Sigmoid colon (tissue), 7 donors: Measurements from ENCODE around the gene MVB12B. TPM values are rescaled to one million over a fixed set of nuclear protein-coding genes. Genes with fewer than 3 reads are reported as not detected.

Source experiments
- DNase-seq: peaks from one replicate; pipeline ENCODE4 v3.0.0-alpha.2; 2019
- H3K27ac ChIP-seq, 4 donors: fragments of 200-600 bp; sonication (generic); one replicate each; pipeline ENCODE4 v1.5.1; 2016 to 2019; ENCODE audit warnings: mild to moderate bottlenecking in 1 of 4
- H3K27me3 ChIP-seq, 3 donors: fragments of 200-600 bp; sonication (generic); one replicate each; pipeline ENCODE4 v1.5.1; 2019; ENCODE audit warnings: mild to moderate bottlenecking in 1 of 3
- H3K36me3 ChIP-seq, 4 donors: fragments of 200-600 bp; sonication (generic); one replicate each; pipeline ENCODE4 v1.5.1; 2016 to 2019
- H3K4me1 ChIP-seq, 4 donors: fragments of 200-600 bp; sonication (generic); one replicate each; pipeline ENCODE4 v1.5.1; 2017 to 2019
- H3K4me3 ChIP-seq, 4 donors: fragments of 200-600 bp; sonication (generic); one replicate each; pipeline ENCODE4 v1.5.1; 2017 to 2019; ENCODE audit warnings: mild to moderate bottlenecking in 2 of 4, moderate library complexity in 1 of 4
- H3K9me3 ChIP-seq, 4 donors: fragments of 200-600 bp in 3 of 4; sonication (generic) in 3 of 4; one replicate each; pipeline versions ENCODE4 v1.5.1 to v1.6.1; 2013 to 2019
- CTCF ChIP-seq, 4 experiments: fragments of 450-650 bp in 3 of 4; fragments of 200-600 bp in 1 of 4; IDR thresholded peaks; one replicate each; pipeline ENCODE4 v1.5.1; 2016 to 2019; ENCODE audit warnings: antibody characterized with exemption in 4 of 4, mild to moderate bottlenecking in 3 of 4, moderate library complexity in 2 of 4
- EP300 ChIP-seq, 4 donors: sonication (generic); formaldehyde crosslinking; IDR thresholded peaks; one replicate each; pipeline ENCODE4 v1.6.1; 2017; ENCODE audit warnings: antibody characterized with exemption in 4 of 4
- POLR2A ChIP-seq, 2 donors: fragments of 450-650 bp; IDR thresholded peaks; one replicate each; pipeline ENCODE4 v1.6.1; 2016; ENCODE audit warnings: antibody characterized with exemption in 2 of 2, mild to moderate bottlenecking in 2 of 2, moderate library complexity in 2 of 2
- POLR2AphosphoS5 ChIP-seq, 4 donors: sonication (generic); formaldehyde crosslinking; IDR thresholded peaks; one replicate each; pipeline ENCODE4 v1.6.1; 2017; ENCODE audit warnings: antibody characterized with exemption in 4 of 4
- WGBS, 2 donors: extraction: QIAGEN DNeasy Blood & Tissue Kit; methylation state at CpG; one replicate each; pipeline ENCODE4 v1.1.7; 2013; 5-methylcytosine and 5-hydroxymethylcytosine counted together
- intact Hi-C: fragments of 100-400 bp; cut with DNase I; formaldehyde crosslinking; loops from one replicate; pipeline ENCODE4 v1.15.1; 2023
- polyA plus RNA-seq, 3 donors: library from polyadenylated mRNA; stranded (reverse); fragments of 200-250 nt; gene quantifications; one replicate each; pipeline ENCODE4 v1.2.3, GENCODE V29; 2013
- total RNA-seq, 4 donors: library from RNA; depleted of rRNA; stranded (reverse); fragments of >200 nt; gene quantifications; one replicate each; pipeline ENCODE4 v1.1.0, GENCODE V29; 2016
- donor health status: healthy with polysubstance abuse.
- donor health status: Bipolar disorder and iron deficiency.
- donor health status: healthy.

MVB12B gene
- total and polyA plus RNA-seq, 7 donors: 5.1 to 14.4 (median 12.2) TPM

- 43 to 61% methylated on average over 4 of the region's 4 CpGs for WGBS, 2 donors
- no peak for DNase-seq
- Histone ChIP-seq H3K9me3 (peaks cover 0 to 4% (median 1%) of the 10 kb centered on the region in 4 donors), H3K27me3 (no peaks in the 10 kb centered on the region), H3K36me3 (no peaks in the 10 kb centered on the region), H3K4me1 (no peaks in the 10 kb centered on the region), H3K27ac (no peak overlapping the region), H3K4me3 (no peak overlapping the region)
- intact Hi-C loops: no loop called here
- TF ChIP-seq EP300 (IDR thresholded peaks at IDR 0.05) (no peak), POLR2A (IDR thresholded peaks at IDR 0.05) (no peak), POLR2AphosphoS5 (IDR thresholded peaks at IDR 0.05) (no peak)
Measured at GRCh38 chr9:126320158-126320922, 6.3 kb upstream of the MVB12B start.

DNA sequence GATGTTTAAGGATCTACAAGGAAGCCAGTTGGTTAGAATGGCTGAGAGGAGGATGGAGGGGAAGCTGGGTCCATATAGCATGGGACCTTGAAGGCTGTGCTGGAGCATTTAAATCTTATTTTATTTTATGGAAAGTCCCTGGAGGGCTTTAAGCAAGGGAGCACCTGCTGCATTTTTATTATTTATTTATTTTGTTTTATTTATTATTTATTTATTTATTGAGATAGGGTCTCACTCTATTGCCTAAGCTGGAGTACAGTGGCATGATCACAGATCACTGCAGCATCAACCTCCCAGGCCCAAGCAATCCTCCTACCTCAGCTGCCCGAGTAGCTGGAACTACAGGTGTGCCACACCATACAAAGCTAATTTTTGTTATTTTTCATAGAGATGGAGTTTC lies 4.9 kb upstream of the MVB12B start:
- Histone ChIP-seq H3K27me3 (no peaks in the 10 kb centered on the region), H3K9me3 (peaks cover 0 to 4% (median 1%) of the 10 kb centered on the region in 4 donors), H3K4me3 (no peak overlapping the region), H3K4me1 (peaks cover 0 to 9% (median 6%) of the 10 kb centered on the region in 4 donors), H3K27ac (no peak overlapping the region), H3K36me3 (no peaks in the 10 kb centered on the region)
- intact Hi-C loops: no loop called here
- no peak for DNase-seq
- TF ChIP-seq CTCF (IDR thresholded peaks at IDR 0.05): no peak
- TF ChIP-seq POLR2AphosphoS5 (IDR thresholded peaks at IDR 0.05): no peak
- no peak for TF ChIP-seq EP300 (IDR thresholded peaks at IDR 0.05)
- no peak for TF ChIP-seq POLR2A (IDR thresholded peaks at IDR 0.05)
- WGBS, 2 donors: 90 to 94% methylated on average over 1 of the region's 1 CpG

DNA sequence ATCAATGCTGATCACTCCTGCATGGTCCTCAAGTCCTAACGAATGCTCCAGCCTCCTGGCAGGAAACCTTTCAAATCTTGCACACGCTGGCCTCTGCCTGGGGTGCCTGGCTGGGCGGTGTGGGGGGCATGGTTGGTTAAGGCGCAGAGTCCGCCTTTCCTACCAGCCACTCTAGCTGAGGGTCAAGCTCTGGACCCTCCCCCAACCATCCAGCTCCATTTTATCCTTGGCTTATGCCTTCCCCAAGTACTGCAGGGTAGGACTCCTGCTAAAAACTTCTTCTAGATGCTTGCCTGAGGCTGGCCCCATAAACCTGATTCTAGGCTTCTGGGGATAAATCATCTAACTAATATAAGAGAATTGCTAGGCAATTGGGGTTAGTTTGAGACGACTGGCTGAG lies 808 bp upstream of the MVB12B start:
- Histone ChIP-seq H3K27me3 (no peaks in the 10 kb centered on the region), H3K36me3 (no peaks in the 10 kb centered on the region), H3K9me3 (peaks cover 0 to 4% (median 1%) of the 10 kb centered on the region in 4 donors), H3K27ac (peak overlapping the region; percentile 85 to 89 (median 86)), H3K4me3 (peak overlapping the region; percentile 45 to 71 (median 64)), H3K4me1 (peaks cover 0 to 29% (median 19%) of the 10 kb centered on the region in 4 donors)
- WGBS, 2 donors: 81 to 84% methylated on average over 6 of the region's 6 CpGs
- DNase-seq: no peak
- TF ChIP-seq EP300 (IDR thresholded peaks at IDR 0.05): no peak
- no peak for TF ChIP-seq POLR2A (IDR thresholded peaks at IDR 0.05)
- no peak for TF ChIP-seq POLR2AphosphoS5 (IDR thresholded peaks at IDR 0.05)
- TF ChIP-seq CTCF (IDR thresholded peaks at IDR 0.05): no peak
- intact Hi-C loops: loop anchor here (5.0 kb wide), 2 partner anchors 41 to 71 kb away; no protein-coding TSS in a partner anchor

- 2 to 4% methylated on average over 59 of the region's 59 CpGs for WGBS, 2 donors
- DNase-seq: no peak
- intact Hi-C loops: loop anchor here (5.0 kb wide), 2 partner anchors 40 to 70 kb away; no protein-coding TSS in a partner anchor
Measured at GRCh38 chr9:126327006-126327713, 531 bp downstream of the MVB12B start.

More at GRCh38 chr9:126327006-126327713, 531 bp downstream of the MVB12B start:
- H3K4me1 ChIP-seq: peaks cover 0 to 32% (median 19%) of the 10 kb centered on the region in 4 donors
- H3K27ac ChIP-seq: peak overlapping the region; percentile 85 to 89 (median 86)
- peak overlapping the region; percentile 55 to 71 (median 64) for H3K4me3 ChIP-seq
- H3K27me3 ChIP-seq: no peaks in the 10 kb centered on the region
- TF ChIP-seq CTCF (IDR thresholded peaks at IDR 0.05) (no peak), POLR2AphosphoS5 (IDR thresholded peaks at IDR 0.05) (no peak), EP300 (IDR thresholded peaks at IDR 0.05) (no peak), POLR2A (IDR thresholded peaks at IDR 0.05) (no peak)
- peaks cover 0 to 4% (median 1%) of the 10 kb centered on the region in 4 donors for H3K9me3 ChIP-seq
- no peaks in the 10 kb centered on the region for H3K36me3 ChIP-seq
